Measurements from ENCODE around the gene CD86. TPM values are rescaled to one million over a fixed set of nuclear protein-coding genes. Genes with fewer than 3 reads are reported as not detected.

CD86 gene
- total and polyA plus RNA-seq, 4 donors, result 1.7 to 4.0 (median 2.6) TPM

- TF ChIP-seq RXRA (IDR thresholded peaks at IDR 0.05) (no peak), JUND (IDR thresholded peaks at IDR 0.05) (no peak), FOXA2 (IDR thresholded peaks at IDR 0.05) (no peak), HNF4G (IDR thresholded peaks at IDR 0.05) (no peak), GABPA (IDR thresholded peaks at IDR 0.05 in 1 of 2, conservative IDR thresholded peaks at IDR 0.05 in 1 of 2) (no peak), HNF4A (conservative IDR thresholded peaks at IDR 0.05) (no peak), REST (IDR thresholded peaks at IDR 0.05) (no peak), SP1 (IDR thresholded peaks at IDR 0.05) (no peak)
- TF ChIP-seq, protein P1, sequence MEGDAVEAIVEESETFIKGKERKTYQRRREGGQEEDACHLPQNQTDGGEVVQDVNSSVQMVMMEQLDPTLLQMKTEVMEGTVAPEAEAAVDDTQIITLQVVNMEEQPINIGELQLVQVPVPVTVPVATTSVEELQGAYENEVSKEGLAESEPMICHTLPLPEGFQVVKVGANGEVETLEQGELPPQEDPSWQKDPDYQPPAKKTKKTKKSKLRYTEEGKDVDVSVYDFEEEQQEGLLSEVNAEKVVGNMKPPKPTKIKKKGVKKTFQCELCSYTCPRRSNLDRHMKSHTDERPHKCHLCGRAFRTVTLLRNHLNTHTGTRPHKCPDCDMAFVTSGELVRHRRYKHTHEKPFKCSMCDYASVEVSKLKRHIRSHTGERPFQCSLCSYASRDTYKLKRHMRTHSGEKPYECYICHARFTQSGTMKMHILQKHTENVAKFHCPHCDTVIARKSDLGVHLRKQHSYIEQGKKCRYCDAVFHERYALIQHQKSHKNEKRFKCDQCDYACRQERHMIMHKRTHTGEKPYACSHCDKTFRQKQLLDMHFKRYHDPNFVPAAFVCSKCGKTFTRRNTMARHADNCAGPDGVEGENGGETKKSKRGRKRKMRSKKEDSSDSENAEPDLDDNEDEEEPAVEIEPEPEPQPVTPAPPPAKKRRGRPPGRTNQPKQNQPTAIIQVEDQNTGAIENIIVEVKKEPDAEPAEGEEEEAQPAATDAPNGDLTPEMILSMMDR (IDR thresholded peaks at IDR 0.05; ENCODE audit: low read depth, low read length, missing input control), result no peak
- TF ChIP-seq, protein P2, sequence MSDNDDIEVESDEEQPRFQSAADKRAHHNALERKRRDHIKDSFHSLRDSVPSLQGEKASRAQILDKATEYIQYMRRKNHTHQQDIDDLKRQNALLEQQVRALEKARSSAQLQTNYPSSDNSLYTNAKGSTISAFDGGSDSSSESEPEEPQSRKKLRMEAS (IDR thresholded peaks at IDR 0.05), result no peak
- 84% methylated on average over 3 of the region's 3 CpGs for WGBS
These were observed 33.4 kb downstream of the CD86 start for GRCh38 chr3:122088531-122088930.

GRCh38 chr3:122091602-122092295 lies 36.6 kb downstream of the CD86 start:
- no peak overlapping the region for H3K9ac ChIP-seq (ENCODE audit: low read depth in 1 of 2, low read length in 2 of 2)
- H3K4me3 ChIP-seq (ENCODE audit: low read depth in 1 of 3, low read length in 3 of 3), result no peak overlapping the region
- H3K27ac ChIP-seq (ENCODE audit: low read depth in 1 of 2, low read length in 2 of 2), result no peak overlapping the region
- no peak for DNase-seq (ENCODE audit: low spot score)
- H3K4me1 ChIP-seq (ENCODE audit: control insufficient read depth in 4 of 4, insufficient read depth in 4 of 4, low read length in 3 of 4), result no peaks in the 10 kb centered on the region
- H3K36me3 ChIP-seq (ENCODE audit: control insufficient read depth in 4 of 4, insufficient read depth in 3 of 4, low read depth in 1 of 4, low read length in 3 of 4), result no peaks in the 10 kb centered on the region
- no peaks in the 10 kb centered on the region for H3K27me3 ChIP-seq (ENCODE audit: control insufficient read depth in 4 of 4, insufficient read depth in 4 of 4, low read length in 3 of 4)
- WGBS, result 79% methylated on average over 4 of the region's 4 CpGs
- H3K9me3 ChIP-seq (ENCODE audit: control insufficient read depth in 4 of 4, low read length in 3 of 4), result no peaks in the 10 kb centered on the region
- TF ChIP-seq EGR1 (IDR thresholded peaks at IDR 0.05; ENCODE audit: low read depth in 2 of 2), result no peak
- TF ChIP-seq HNF4G (IDR thresholded peaks at IDR 0.05), result no peak
- TF ChIP-seq FOXA1 (IDR thresholded peaks at IDR 0.05), result no peak
- TF ChIP-seq, protein P1 (IDR thresholded peaks at IDR 0.05; ENCODE audit: low read depth, low read length, missing input control), result no peak
- no peak for TF ChIP-seq REST (IDR thresholded peaks at IDR 0.05)
- no peak for TF ChIP-seq ATF3 (IDR thresholded peaks at IDR 0.05)
- no peak for TF ChIP-seq YY1 (IDR thresholded peaks at IDR 0.05)
- no peak for TF ChIP-seq GABPA (IDR thresholded peaks at IDR 0.05 in 1 of 2, conservative IDR thresholded peaks at IDR 0.05 in 1 of 2)
- no peak for TF ChIP-seq HNF4A (conservative IDR thresholded peaks at IDR 0.05)
- no peak for TF ChIP-seq FOXA2 (IDR thresholded peaks at IDR 0.05)
- TF ChIP-seq, protein P2 (IDR thresholded peaks at IDR 0.05), result no peak
- no peak for TF ChIP-seq RAD21 (IDR thresholded peaks at IDR 0.05)
- TF ChIP-seq, protein P3, sequence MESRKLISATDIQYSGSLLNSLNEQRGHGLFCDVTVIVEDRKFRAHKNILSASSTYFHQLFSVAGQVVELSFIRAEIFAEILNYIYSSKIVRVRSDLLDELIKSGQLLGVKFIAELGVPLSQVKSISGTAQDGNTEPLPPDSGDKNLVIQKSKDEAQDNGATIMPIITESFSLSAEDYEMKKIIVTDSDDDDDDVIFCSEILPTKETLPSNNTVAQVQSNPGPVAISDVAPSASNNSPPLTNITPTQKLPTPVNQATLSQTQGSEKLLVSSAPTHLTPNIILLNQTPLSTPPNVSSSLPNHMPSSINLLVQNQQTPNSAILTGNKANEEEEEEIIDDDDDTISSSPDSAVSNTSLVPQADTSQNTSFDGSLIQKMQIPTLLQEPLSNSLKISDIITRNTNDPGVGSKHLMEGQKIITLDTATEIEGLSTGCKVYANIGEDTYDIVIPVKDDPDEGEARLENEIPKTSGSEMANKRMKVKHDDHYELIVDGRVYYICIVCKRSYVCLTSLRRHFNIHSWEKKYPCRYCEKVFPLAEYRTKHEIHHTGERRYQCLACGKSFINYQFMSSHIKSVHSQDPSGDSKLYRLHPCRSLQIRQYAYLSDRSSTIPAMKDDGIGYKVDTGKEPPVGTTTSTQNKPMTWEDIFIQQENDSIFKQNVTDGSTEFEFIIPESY (IDR thresholded peaks at IDR 0.05), result no peak

More at GRCh38 chr3:122088531-122088930, 33.4 kb downstream of the CD86 start:
- H3K4me3 ChIP-seq (ENCODE audit: low read depth in 1 of 3, low read length in 3 of 3), result no peak overlapping the region
- no peaks in the 10 kb centered on the region for H3K4me1 ChIP-seq (ENCODE audit: control insufficient read depth in 4 of 4, insufficient read depth in 4 of 4, low read length in 3 of 4)
- H3K9ac ChIP-seq (ENCODE audit: low read depth in 1 of 2, low read length in 2 of 2), result no peak overlapping the region
- H3K27ac ChIP-seq (ENCODE audit: low read depth in 1 of 2, low read length in 2 of 2), result no peak overlapping the region
- H3K36me3 ChIP-seq (ENCODE audit: control insufficient read depth in 4 of 4, insufficient read depth in 3 of 4, low read depth in 1 of 4, low read length in 3 of 4), result no peaks in the 10 kb centered on the region
- DNase-seq (ENCODE audit: low spot score), result no peak
- no peaks in the 10 kb centered on the region for H3K9me3 ChIP-seq (ENCODE audit: control insufficient read depth in 4 of 4, low read length in 3 of 4)
- no peaks in the 10 kb centered on the region for H3K27me3 ChIP-seq (ENCODE audit: control insufficient read depth in 4 of 4, insufficient read depth in 4 of 4, low read length in 3 of 4)

All from liver (tissue), 9 donors.